HepG2 (cell line): ENCODE results near the gene TP63. TPM values are rescaled to one million over a fixed set of nuclear protein-coding genes. Genes with fewer than 3 reads are reported as not detected.

ENCODE experiments used
- ATAC-seq: fragments of 200-7000 bp; cut with Tn5 transposase; 3 replicates; pipeline ENCODE4 v1.9.1; 2020; ENCODE audit warnings: mild to moderate bottlenecking, moderate library complexity
- BruUV-seq: library from RNA; stranded (reverse); fragments of 400-500 nt; replicated peaks from 2 replicates; lab custom pipeline; 2021; lab: Mats Ljungman, UMichigan
- CTCF ChIA-PET: fragments of 300-600 bp; formaldehyde crosslinking; extraction: SDS; loops from one replicate; lab custom pipeline; 2021; ENCODE audit warnings: low total read pairs, inconsistent platforms, low intra/inter-chr PET ratio; lab: Yijun Ruan, JAX
- POLR2A ChIA-PET: fragments of 350-600 bp; sonication (Branson Sonifier 250); formaldehyde crosslinking; loops from one replicate; lab custom pipeline; 2020; ENCODE audit warnings: antibody characterized with exemption, inconsistent platforms; lab: Yijun Ruan, JAX
- DNase-seq: peaks from one replicate; pipeline ENCODE4 v3.0.0-alpha.2; 2015; ENCODE audit warnings: low spot score
- FAIRE-seq: peaks from 3 replicates; lab custom pipeline; 2011; peaks lifted over from hg19 to GRCh38; lab: Jason Lieb, UNC
- H2AFZ ChIP-seq: one replicate; pipeline ENCODE4 v1.6.1; 2011; ENCODE audit warnings: low read length, inconsistent platforms
- H3K27ac ChIP-seq: fragments of 300-600 bp; 3 replicates; pipeline ENCODE4 v1.8.0; 2011; ENCODE audit warnings: mixed run types, mild to moderate bottlenecking, mixed read lengths, low read length, inconsistent platforms; ENCODE audit not compliant: insufficient read depth; ENCODE audit errors: extremely low read length
- H3K27me3 ChIP-seq, 2 experiments: fragments of 200-600 bp in 1 of 2; 2 replicates in 1 of 2; 3 replicates in 1 of 2; pipeline versions ENCODE4 v1.6.0 to v1.8.0; 2011; ENCODE audit warnings: low read length in 2 of 2, mild to moderate bottlenecking in 2 of 2, moderate library complexity in 2 of 2, inconsistent platforms in 1 of 2; ENCODE audit not compliant: insufficient read depth in 2 of 2, control insufficient read depth in 1 of 2
- H3K36me3 ChIP-seq, 2 experiments: fragments of 200-600 bp in 1 of 2; replicated peaks in 1 of 2; 2 replicates in 1 of 2; 3 replicates in 1 of 2; pipeline versions ENCODE4 v1.5.1 to v1.8.0; 2011; ENCODE audit warnings: low read length in 2 of 2, inconsistent platforms in 1 of 2; ENCODE audit not compliant: insufficient read depth in 2 of 2, control insufficient read depth in 1 of 2
- H3K4me1 ChIP-seq: 2 replicates; pipeline ENCODE4 v1.5.1; 2012; ENCODE audit warnings: low read length, inconsistent platforms; ENCODE audit not compliant: insufficient read depth
- H3K4me2 ChIP-seq: 2 replicates; pipeline ENCODE4 v1.6.0; 2011; ENCODE audit warnings: low read depth, low read length, inconsistent platforms
- H3K4me3 ChIP-seq, 3 experiments: fragments of 200-600 bp in 1 of 3; sonication (generic), shearing (Covaris generic) in 1 of 3; replicated peaks in 1 of 3; 2 replicates each; pipeline ENCODE4 v1.5.1; 2011 to 2016; ENCODE audit warnings: low read length in 3 of 3, inconsistent platforms in 2 of 3, low read depth in 2 of 3, mild to moderate bottlenecking in 2 of 3, control low read depth in 1 of 3, mixed read lengths in 1 of 3; ENCODE audit not compliant: insufficient read depth in 1 of 3
- H3K79me2 ChIP-seq: one replicate; pipeline ENCODE4 v1.6.1; 2011; ENCODE audit warnings: low read length, inconsistent platforms; ENCODE audit not compliant: insufficient read depth
- H3K9ac ChIP-seq: 2 replicates; pipeline ENCODE4 v1.6.0; 2011; ENCODE audit warnings: mild to moderate bottlenecking, low read depth, low read length, inconsistent platforms; ENCODE audit not compliant: insufficient read depth
- H3K9me3 ChIP-seq: 2 replicates; pipeline ENCODE4 v1.5.1; 2012; ENCODE audit warnings: mild to moderate bottlenecking, low read length
- H4K20me1 ChIP-seq: 2 replicates; pipeline ENCODE4 v1.6.0; 2011; ENCODE audit warnings: inconsistent platforms, mild to moderate bottlenecking, low read length, moderate library complexity; ENCODE audit not compliant: insufficient read depth
- CBX1 ChIP-seq: IDR thresholded peaks from one replicate; pipeline ENCODE4 v1.6.1; 2016; ENCODE audit warnings: antibody characterized with exemption, low read depth
- CREB3 ChIP-seq: sonication (generic); formaldehyde crosslinking; IDR thresholded peaks from 2 replicates; pipeline ENCODE4 v1.5.0; 2020; ENCODE audit warnings: missing genetic modification reagents
- IKZF1 ChIP-seq: fragments of 450-650 bp; IDR thresholded peaks from 2 replicates; pipeline ENCODE4 v1.7.1; 2016
- MED8 ChIP-seq: sonication (generic); formaldehyde crosslinking; IDR thresholded peaks from 2 replicates; pipeline ENCODE4 v1.8.1; 2023; ENCODE audit warnings: mild to moderate bottlenecking, missing genetic modification reagents; ENCODE audit not compliant: insufficient replicate concordance
- MEF2D ChIP-seq: sonication (generic); formaldehyde crosslinking; IDR thresholded peaks from 2 replicates; pipeline ENCODE4 v1.5.1; 2020; ENCODE audit warnings: mild to moderate bottlenecking, missing genetic modification reagents
- MTA3 ChIP-seq: sonication (generic); formaldehyde crosslinking; IDR thresholded peaks from 2 replicates; pipeline ENCODE4 v1.4.0; 2020; ENCODE audit warnings: missing genetic modification reagents
- TSC22D2 ChIP-seq: sonication (generic); formaldehyde crosslinking; IDR thresholded peaks from 2 replicates; pipeline ENCODE4 v1.5.1; 2020; ENCODE audit warnings: missing genetic modification reagents, mild to moderate bottlenecking, borderline replicate concordance
- UBTF ChIP-seq: sonication (generic); formaldehyde crosslinking; IDR thresholded peaks from 2 replicates; pipeline ENCODE4 v1.4.0; 2020; ENCODE audit warnings: mild to moderate bottlenecking, missing genetic modification reagents
- ZBTB1 ChIP-seq: sonication (generic); formaldehyde crosslinking; IDR thresholded peaks from 2 replicates; pipeline ENCODE4 v1.4.0; 2020; ENCODE audit warnings: missing genetic modification reagents, borderline replicate concordance
- ZGPAT ChIP-seq: IDR thresholded peaks from 2 replicates; pipeline ENCODE4 v1.6.1; 2016; ENCODE audit warnings: mild to moderate bottlenecking
- ZNF503 ChIP-seq: sonication (generic); formaldehyde crosslinking; IDR thresholded peaks from 2 replicates; pipeline ENCODE4 v1.4.0; 2020; ENCODE audit warnings: missing genetic modification reagents
- ZNF7 ChIP-seq: IDR thresholded peaks from 2 replicates; pipeline ENCODE4 v1.6.1; 2016; ENCODE audit warnings: missing biosample characterization, missing genetic modification reagents
- ZNF772 ChIP-seq: sonication (generic); formaldehyde crosslinking; IDR thresholded peaks from 2 replicates; pipeline ENCODE4 v1.5.0; 2020; ENCODE audit warnings: mild to moderate bottlenecking, missing genetic modification reagents
- ZSCAN25 ChIP-seq: sonication (generic); formaldehyde crosslinking; IDR thresholded peaks from 2 replicates; pipeline ENCODE4 v1.8.0; 2022; ENCODE audit warnings: mild to moderate bottlenecking, missing genetic modification reagents
- WGBS: methylation state at CpG from one replicate; pipeline ENCODE4 v1.1.6; 2017; ENCODE audit warnings: low lambda C conversion rate; 5-methylcytosine and 5-hydroxymethylcytosine counted together
- in situ Hi-C: cut with HindIII; loops from 2 replicates; pipeline ENCODE4 v1.10.0; 2017; ENCODE audit warnings: low pct_unique_long_range_greater_than_20kb; ENCODE audit not compliant: extremely low pct_ligation_motif_present
- intact Hi-C: fragments of 100-400 bp; cut with micrococcal nuclease; formaldehyde crosslinking; loops from one replicate; pipeline ENCODE4 v1.10.0; 2022; ENCODE audit not compliant: unreplicated experiment
- polyA plus RNA-seq, 8 experiments: library from polyadenylated mRNA; depleted of rRNA in 3 of 8; stranded (reverse) in 7 of 8; unstranded in 1 of 8; fragments of >200 nt; fragmentation: Illumina TruSeq in 4 of 8; extraction: Trizol in 4 of 8; gene quantifications; 2 replicates each; pipeline versions ENCODE4 v1.2.1 to v1.2.3, GENCODE V29; 2011 to 2016; ENCODE audit warnings: low read depth in 4 of 8, missing spikeins in 1 of 8, mixed read lengths in 1 of 8; ENCODE audit not compliant: insufficient read depth in 1 of 8
- total RNA-seq, 5 experiments: library from RNA; depleted of rRNA; stranded (reverse); fragments of >200 nt; fragmentation: Illumina TruSeq; extraction: Trizol; gene quantifications; 2 replicates each; pipeline ENCODE4 v1.2.3, GENCODE V29; 2016; ENCODE audit warnings: low read depth in 1 of 5

Gene TP63
- total and polyA plus RNA-seq, 2 of the 13 experiments (the other 11 are each of a cell fraction or from before 2014, with no cell fraction given): not detected

- ATAC-seq (no peak), DNase-seq (no peak), FAIRE-seq (no peak)
- ChIA-PET CTCF (no interaction called here), POLR2A (no interaction called here)
- Histone ChIP-seq H3K4me1 (no peaks in the 10 kb centered on the region), H3K4me2 (no peak overlapping the region), H4K20me1 (no peaks in the 10 kb centered on the region), H3K27ac (no peak overlapping the region), H3K79me2 (no peaks in the 10 kb centered on the region), H3K4me3 (no peak overlapping the region), H3K9me3 (no peaks in the 10 kb centered on the region), H3K9ac (no peak overlapping the region), H2AFZ (no peak overlapping the region), H3K36me3 (no peaks in the 10 kb centered on the region), H3K27me3 (no peaks in the 10 kb centered on the region; a peak in 1 of 5 replicates)
- no peak for TF ChIP-seq CBX1
- TF ChIP-seq IKZF1: no peak
- no peak for TF ChIP-seq ZGPAT
- TF ChIP-seq ZNF503 (CRISPR knock-in tag): no peak
- TF ChIP-seq TSC22D2: no peak
- no peak for TF ChIP-seq UBTF (CRISPR knock-in tag)
- no peak for TF ChIP-seq ZNF772
- no peak for TF ChIP-seq ZNF7 (CRISPR knock-in tag)
- TF ChIP-seq ZSCAN25: no peak
- no peak for TF ChIP-seq ZBTB1 (CRISPR knock-in tag)
- no peak for TF ChIP-seq MTA3
- no peak for TF ChIP-seq MED8
- no peak for TF ChIP-seq MEF2D (CRISPR knock-in tag)
- no peak for TF ChIP-seq CREB3 (CRISPR knock-in tag)
- WGBS: 2% methylated on average over 4 of the region's 4 CpGs
- in situ Hi-C loops (no loop called here), intact Hi-C loops (no loop called here)
- no TSS peak for BruUV-seq
These were observed 96.7 kb downstream of the TP63 start for GRCh38 chr3:189727898-189728297.
